NCI-H226 (cell line): ENCODE measurements around the gene ATP5PO.
"Not testable (repeated sequence)": the region's sequence is repeated elsewhere in the genome, so short reads cannot be mapped to it uniquely, and the experiment has no call there.

Experiments
- DNase-seq: peaks from one replicate; pipeline ENCODE4 v3.0.0-alpha.2; 2015

Gene ATP5PO

DNA sequence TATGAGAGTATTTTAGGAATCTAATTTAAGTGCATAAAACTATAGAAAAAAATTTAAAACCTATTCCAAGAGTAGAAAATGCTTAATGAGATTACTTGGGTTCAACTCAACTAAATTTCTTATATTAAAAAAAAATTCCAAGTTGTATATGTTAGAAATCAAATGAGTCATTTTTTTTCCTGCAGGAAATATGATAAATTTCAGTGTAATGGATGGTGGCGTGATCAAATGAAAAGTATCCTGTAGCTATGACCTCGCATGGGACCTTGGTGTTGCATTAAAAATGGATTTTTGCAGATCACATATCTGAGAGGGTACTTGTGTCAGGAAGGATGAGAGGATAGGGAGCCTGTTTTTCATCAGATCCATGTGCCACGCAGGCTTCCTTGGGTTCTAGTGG, 17.9 kb downstream of the ATP5PO start:
- no peak for DNase-seq

DNA sequence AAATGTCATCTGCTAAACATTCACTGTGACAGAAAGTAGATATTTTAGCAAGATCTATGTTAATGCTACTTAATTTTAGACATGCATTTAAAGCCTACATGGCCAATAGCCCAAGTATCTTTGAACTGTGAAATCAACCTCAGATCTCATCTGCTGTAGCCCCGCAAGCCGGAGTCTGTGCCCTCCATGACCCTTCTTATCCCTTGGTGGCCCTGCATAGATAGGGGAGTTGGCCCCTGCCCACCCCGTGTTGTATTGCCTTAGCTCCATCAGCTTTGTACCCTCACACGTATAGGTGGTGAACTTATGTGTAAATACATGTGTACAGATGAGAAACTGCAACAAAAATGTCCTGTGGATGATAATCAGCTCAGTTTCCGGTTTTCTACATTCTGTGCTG, 18.5 kb downstream of the ATP5PO start:
- no peak for DNase-seq

DNA sequence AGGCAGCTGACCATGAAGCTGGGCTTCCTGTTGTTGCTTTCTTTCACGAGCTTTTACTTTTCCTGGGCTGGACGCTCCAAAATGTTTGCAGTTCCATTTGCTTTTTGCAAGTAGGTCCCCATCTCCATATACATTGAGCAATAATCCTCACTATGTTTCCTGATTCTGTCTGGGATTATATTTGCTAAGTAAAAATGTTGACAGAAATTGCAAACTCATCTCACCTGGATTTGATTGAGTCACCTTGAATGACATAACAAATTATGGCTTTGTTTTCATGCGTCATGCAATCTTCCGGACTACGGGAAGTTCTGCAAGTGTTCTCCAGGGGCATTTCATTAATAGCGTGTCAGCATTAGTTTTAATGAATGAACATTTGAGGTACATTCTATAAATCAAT, 18.9 kb downstream of the ATP5PO start:
- no peak for DNase-seq

- DNase-seq, result no peak
Observed at GRCh38 chr21:33895356-33895755, 20.2 kb downstream of the ATP5PO start.

DNA sequence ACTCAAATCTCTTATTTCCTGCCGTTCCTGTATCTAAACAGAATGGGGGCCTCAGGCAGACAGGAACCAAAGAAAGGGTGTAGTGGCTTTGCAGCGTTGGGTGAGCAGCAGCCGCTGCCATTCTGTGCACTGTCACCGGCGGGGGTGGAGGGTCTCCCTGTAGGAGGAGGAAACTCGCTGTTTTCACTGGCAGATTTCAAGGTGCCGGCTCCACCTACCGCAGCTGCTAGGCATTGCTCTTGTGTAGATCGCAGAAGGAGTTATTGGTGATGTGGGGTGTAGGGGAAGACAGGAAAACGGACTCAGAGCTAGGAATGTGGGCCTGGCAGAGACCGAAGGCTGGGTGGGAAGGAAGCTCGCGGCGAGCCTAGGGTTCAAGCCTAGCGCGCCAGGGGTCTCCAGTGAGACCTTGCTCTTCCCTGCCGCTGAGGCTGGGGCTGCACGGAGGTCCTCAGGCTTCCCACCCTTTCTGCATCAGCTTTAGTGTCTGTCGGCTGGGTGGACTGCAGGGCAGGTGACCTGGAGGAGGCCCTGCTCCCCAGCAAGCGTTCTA, 20.8 kb downstream of the ATP5PO start:
- peak; percentile 74 for DNase-seq

DNA sequence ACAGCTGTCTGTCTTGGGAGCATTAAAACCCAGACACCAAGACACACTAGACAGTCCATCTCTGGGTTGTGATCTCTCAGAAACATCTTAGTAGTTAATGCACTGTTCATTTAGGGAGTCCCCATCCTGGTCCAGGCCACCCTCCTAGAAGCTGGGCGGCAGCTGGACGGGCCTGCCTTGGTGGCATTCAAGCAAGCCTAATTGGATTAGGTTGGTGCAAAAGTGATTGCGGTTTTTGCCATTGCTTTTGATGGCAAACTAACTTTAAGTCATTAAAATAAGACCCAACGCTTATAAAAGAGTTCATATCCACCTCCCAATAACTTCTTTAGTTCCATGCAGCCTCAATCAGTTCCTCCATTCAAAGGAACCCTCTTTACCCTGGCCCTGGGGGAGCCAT, 21.7 kb downstream of the ATP5PO start:
- DNase-seq, result no peak

GRCh38 chr21:33892853-33893252, 22.8 kb downstream of the ATP5PO start:
- DNase-seq, result no peak

GRCh38 chr21:33890187-33890586, 25.4 kb downstream of the ATP5PO start:
- DNase-seq, result no peak

GRCh38 chr21:33886321-33886720, 29.3 kb downstream of the ATP5PO start:
- no peak for DNase-seq

DNA sequence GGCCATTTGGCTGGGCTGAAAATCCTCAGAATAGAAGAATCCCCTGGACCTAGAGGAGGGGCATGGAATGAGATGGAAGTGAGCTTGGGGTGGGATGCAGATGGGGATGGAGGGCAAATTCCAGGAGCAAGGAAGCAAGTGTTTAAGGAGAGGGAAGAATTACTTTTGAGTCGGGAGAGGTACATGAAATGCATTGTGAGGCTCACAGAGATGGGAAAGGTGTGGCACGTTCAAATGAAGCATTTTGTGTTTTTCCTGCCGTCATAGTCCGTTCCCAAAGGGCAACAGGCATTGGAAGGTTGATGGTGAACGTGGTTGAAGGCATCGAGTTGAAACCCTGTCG, 30.5 kb downstream of the ATP5PO start:
- DNase-seq, result no peak

- DNase-seq, result peak; percentile 45
Observed at GRCh38 chr21:33884376-33885171, 31.0 kb downstream of the ATP5PO start.

- no peak for DNase-seq
Observed at GRCh38 chr21:33883118-33883517, 32.5 kb downstream of the ATP5PO start.

DNA sequence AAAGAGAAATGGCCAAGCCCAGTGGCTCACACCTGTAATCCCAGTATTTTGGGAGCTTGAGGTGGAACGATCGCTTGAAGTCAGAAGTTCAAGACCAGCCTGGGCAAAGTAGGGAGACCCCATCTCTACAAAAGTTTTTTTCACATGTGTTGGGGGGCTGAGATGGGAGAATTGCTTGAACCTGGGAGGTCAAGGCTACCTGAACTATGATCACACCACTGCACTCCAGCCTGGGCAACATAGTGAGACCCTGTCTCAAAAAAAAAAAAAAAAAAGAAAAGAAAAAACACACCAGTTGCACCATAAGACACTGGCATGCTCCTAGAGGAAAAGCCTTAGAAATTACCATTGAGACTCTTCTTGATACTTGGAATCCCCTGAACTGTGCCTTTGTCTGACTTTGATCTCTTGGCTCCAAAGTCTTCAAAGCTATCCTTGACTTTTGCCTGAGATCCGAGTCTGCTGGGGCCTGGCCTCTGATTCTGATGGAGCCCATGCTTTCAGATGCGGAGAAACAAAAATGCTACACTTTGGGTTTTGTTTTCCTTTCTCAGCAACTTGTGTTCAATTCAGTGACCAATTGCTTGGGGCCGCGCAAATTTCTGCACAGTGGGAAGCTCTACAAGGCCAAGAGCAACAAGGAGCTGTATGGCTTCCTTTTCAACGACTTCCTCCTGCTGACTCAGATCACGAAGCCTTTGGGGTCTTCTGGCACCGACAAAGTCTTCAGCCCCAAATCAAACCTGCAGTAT, 33.7 kb downstream of the ATP5PO start:
- DNase-seq, result no peak

DNA sequence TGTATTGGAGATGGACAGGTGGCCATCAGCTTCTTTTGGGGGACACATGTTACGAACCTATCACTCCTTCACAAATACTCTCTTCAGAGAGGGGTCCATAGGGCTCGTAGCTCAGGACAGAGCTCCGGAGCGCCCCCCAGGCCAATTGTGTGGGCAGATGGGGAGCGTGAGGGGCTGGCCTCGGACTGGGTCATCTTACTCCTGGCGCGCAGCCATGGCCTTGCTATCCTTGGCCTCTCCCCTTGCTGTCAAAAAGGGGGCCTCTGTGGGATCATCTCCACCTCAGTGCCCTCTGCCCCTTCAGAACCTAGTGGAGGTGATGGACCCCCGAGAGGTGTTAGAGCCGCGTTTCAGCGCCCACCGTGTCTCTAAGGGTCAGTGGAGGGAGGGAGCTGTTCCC, 35.0 kb downstream of the ATP5PO start:
- DNase-seq, result no peak

GRCh38 chr21:33878824-33879223, 36.8 kb downstream of the ATP5PO start:
- no peak for DNase-seq

DNA sequence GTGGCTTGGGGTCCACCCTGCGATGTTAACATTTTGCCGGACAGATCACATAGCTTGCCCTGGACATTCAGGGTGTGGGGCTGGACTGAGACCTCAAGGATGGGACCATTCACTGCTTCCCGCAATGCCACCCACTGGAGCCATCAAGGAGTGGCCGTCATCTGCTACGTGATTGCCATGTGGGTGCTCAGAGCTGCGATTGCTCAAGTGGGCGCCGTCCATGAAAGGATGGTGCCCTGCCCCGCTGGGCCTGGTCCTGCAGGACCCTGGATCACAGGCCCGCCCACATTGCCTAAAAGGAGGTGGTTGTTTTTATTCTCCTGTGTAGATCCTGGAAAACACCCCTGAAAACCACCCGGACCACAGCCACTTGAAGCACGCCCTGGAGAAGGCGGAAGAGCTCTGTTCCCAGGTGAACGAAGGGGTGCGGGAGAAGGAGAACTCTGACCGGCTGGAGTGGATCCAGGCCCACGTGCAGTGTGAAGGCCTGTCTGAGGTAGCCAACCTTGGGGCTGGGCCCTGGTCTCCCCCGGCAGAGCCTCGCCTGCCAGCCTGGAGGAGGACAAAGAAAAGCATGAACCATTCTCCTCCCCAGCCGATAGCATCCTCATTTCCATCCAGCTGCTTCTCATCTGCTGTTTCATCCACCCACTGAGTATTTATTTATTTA, 40.4 kb downstream of the ATP5PO start:
- no peak for DNase-seq

GRCh38 chr21:33874161-33874560, 41.4 kb downstream of the ATP5PO start:
- DNase-seq, result no peak

DNA sequence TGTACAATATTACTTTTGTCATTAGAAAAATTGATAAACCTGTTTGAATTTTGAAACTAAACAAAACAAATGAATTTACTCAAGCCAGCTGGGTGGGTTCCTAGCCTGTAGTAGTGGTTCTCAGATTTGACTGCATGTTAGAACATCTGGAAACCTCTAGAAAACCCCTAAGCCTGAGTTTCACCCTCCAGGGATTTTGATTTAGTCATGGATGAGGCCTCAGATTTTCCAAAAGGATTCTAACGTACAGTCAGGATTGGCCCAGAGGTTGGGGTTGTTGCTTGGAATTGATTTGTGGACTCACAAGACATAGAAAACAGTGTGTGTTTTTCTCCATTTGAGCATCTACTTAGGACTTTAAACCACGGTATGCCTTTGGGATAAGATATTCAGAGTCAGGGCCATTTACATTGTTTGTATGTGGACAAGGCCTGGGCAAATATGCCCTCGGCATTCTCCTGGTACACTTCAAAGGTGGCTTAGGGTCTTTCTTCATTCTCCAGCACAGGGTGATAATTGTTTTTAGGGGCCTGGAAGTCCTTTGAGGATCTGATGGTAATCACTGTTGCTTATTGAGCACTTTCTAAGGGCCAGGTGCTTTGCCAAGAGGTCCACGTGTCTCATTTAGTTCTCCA, 42.6 kb downstream of the ATP5PO start:
- DNase-seq, result no peak

DNA sequence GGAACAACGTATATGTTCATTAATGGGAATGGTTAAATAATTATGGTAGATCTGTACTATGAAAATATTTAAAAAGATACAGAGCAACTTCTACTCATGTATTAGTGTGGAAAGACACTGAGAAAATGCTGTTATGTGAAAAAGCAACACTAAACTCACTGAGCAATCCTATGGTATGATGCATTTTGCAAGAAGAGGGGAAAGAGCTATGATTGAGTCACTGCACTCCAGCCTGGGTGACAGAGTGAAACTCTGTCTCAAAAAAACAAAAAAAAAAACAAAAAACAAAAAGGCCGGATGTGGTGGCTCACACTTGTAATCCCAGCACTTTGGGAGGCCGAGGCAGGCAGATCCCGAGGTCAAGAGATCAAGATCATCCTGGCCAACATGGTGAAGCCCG, 44.4 kb downstream of the ATP5PO start:
- no peak for DNase-seq

- DNase-seq, result no peak
Observed at GRCh38 chr21:33870768-33871167, 44.8 kb downstream of the ATP5PO start.

- DNase-seq, result no peak
Observed at GRCh38 chr21:33869873-33870272, 45.7 kb downstream of the ATP5PO start.

DNA sequence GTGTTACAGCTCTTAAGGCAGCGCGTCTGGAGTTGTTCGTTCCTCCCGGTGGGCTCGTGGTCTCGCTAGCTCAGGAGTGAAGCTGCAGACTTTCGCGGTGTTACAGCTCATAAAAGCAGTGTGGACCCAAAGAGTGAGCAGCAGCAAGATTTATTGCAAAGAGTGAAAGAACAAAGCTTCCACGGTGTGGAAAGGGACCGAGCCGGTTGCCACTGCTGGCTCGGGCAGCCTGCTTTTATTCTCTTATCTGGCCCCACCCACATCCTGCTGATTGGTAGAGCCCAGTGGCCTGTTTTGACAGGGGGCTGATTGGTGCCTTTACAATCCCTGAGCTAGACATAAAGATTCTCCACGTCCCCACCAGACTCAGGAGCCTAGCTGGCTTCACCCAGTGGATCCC, 47.7 kb downstream of the ATP5PO start:
- not testable (repeated sequence) for DNase-seq

GRCh38 chr21:33866826-33867225, 48.8 kb downstream of the ATP5PO start:
- no peak for DNase-seq
